GM12878 (cell line): ENCODE measurements around the gene NRSN2.

ENCODE experiments used
- CHD4 ChIP-seq: fragments of 200-600 bp; sonication (generic); IDR thresholded peaks from 2 replicates; pipeline ENCODE4 v1.6.1; 2016; ENCODE audit warnings: mild to moderate bottlenecking
- E2F8 ChIP-seq: fragments of 450-650 bp; IDR thresholded peaks from 2 replicates; pipeline ENCODE4 v1.6.1; 2018; ENCODE audit warnings: mild to moderate bottlenecking, low read depth, moderate library complexity; ENCODE audit not compliant: partially characterized antibody
- EP300 ChIP-seq, 2 experiments: fragments of 150-350 bp in 1 of 2; IDR thresholded peaks; 2 replicates each; pipeline ENCODE4 v1.6.1; 2011 to 2012; ENCODE audit warnings: low read depth in 2 of 2, low read length in 2 of 2, borderline replicate concordance in 1 of 2, improper control_type of control experiment in 1 of 2, inconsistent platforms in 1 of 2; ENCODE audit not compliant: control insufficient read depth in 1 of 2
- EZH2 ChIP-seq: IDR thresholded peaks from 2 replicates; pipeline ENCODE4 v1.6.1; 2012; ENCODE audit warnings: low read depth, mild to moderate bottlenecking, control low read depth, inconsistent platforms, low read length, borderline replicate concordance; ENCODE audit not compliant: control insufficient read depth
- GABPA ChIP-seq: IDR thresholded peaks from 2 replicates; pipeline ENCODE4 v1.6.1; 2014; ENCODE audit warnings: antibody characterized with exemption, low read depth, mild to moderate bottlenecking, inconsistent platforms
- PML ChIP-seq: IDR thresholded peaks from 2 replicates; pipeline ENCODE4 v1.6.1; 2012; ENCODE audit warnings: low read length, inconsistent platforms
- POLR2A ChIP-seq: IDR thresholded peaks from 2 replicates; pipeline ENCODE4 v1.6.1; 2011; ENCODE audit warnings: low read depth, mild to moderate bottlenecking, low read length
- POLR2AphosphoS5 ChIP-seq: IDR thresholded peaks from 2 replicates; pipeline ENCODE4 v1.6.1; 2011; ENCODE audit warnings: mild to moderate bottlenecking, low read length, inconsistent platforms
- TF ChIP-seq, protein P1 (sequence below), 3 experiments: IDR thresholded peaks in 2 of 3; conservative IDR thresholded peaks in 1 of 3; 2 replicates each; pipeline ENCODE4 v1.5.1; 2011; ENCODE audit warnings: low read depth in 3 of 3, low read length in 3 of 3, mild to moderate bottlenecking in 3 of 3, control low read depth in 2 of 3, moderate library complexity in 2 of 3, inconsistent platforms in 1 of 3, mixed read lengths in 1 of 3; ENCODE audit not compliant: control insufficient read depth in 2 of 3, insufficient read depth in 1 of 3; ENCODE audit errors: extremely low read depth in 1 of 3
- TF ChIP-seq, protein P2 (sequence below): IDR thresholded peaks from 2 replicates; pipeline ENCODE4 v1.6.1; 2011; ENCODE audit warnings: low read depth, low read length, improper control_type of control experiment, borderline replicate concordance

DNA sequence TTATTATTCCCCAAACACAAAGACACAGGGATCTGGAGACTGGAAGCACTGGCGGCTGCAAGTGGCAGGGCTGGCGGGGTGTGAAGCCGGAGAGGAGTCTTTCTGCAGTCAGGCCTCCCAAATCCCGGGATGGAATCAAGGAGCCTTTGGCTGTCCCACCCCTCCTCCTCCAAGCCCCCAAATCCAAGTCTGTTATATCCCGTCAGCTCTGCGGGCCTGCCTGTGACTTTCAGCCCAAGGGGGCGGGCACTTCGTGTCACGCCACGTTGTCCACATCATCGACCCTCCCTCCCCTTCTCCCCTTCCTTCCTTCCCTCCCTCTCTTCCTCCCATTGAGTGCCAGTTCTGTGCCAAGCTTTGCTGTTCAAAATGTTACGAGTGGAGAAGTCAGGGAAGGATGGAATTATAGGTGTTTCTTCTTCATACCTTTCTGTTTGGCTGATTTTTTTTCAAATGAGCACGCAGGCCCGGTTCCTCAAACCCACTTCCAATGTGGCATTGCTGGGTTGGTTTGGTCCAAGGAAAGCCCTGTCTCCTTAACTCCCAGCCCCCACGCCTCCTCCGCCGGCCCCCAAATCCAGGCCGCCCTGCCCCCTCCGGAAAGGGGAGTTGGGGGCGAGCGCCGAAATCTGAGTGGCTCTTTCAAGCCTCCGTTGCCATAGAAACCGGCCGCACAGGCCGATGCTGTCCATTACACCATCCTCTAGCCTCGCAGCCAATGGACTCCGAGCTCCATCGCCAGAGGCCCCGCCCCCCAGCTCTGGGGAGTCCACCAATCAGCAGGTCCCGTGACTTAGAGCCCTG is 36.9 kb upstream of the NRSN2 start:
- TF ChIP-seq PML = no peak
- no peak for TF ChIP-seq CHD4
- TF ChIP-seq, protein P1, sequence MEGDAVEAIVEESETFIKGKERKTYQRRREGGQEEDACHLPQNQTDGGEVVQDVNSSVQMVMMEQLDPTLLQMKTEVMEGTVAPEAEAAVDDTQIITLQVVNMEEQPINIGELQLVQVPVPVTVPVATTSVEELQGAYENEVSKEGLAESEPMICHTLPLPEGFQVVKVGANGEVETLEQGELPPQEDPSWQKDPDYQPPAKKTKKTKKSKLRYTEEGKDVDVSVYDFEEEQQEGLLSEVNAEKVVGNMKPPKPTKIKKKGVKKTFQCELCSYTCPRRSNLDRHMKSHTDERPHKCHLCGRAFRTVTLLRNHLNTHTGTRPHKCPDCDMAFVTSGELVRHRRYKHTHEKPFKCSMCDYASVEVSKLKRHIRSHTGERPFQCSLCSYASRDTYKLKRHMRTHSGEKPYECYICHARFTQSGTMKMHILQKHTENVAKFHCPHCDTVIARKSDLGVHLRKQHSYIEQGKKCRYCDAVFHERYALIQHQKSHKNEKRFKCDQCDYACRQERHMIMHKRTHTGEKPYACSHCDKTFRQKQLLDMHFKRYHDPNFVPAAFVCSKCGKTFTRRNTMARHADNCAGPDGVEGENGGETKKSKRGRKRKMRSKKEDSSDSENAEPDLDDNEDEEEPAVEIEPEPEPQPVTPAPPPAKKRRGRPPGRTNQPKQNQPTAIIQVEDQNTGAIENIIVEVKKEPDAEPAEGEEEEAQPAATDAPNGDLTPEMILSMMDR (IDR thresholded peaks at IDR 0.05 in 2 of 3, conservative IDR thresholded peaks at IDR 0.05 in 1 of 3; ENCODE audit: control insufficient read depth in 2 of 3, extremely low read depth in 1 of 3, insufficient read depth in 1 of 3, low read depth in 3 of 3, low read length in 3 of 3) = no peak
- TF ChIP-seq GABPA = no peak
- TF ChIP-seq POLR2A = no peak
- TF ChIP-seq EZH2 = no peak
- no peak for TF ChIP-seq EP300 (IDR thresholded peaks at IDR 0.05; ENCODE audit: borderline replicate concordance in 1 of 2, control insufficient read depth in 1 of 2, low read depth in 2 of 2, low read length in 2 of 2)
- TF ChIP-seq, protein P2, sequence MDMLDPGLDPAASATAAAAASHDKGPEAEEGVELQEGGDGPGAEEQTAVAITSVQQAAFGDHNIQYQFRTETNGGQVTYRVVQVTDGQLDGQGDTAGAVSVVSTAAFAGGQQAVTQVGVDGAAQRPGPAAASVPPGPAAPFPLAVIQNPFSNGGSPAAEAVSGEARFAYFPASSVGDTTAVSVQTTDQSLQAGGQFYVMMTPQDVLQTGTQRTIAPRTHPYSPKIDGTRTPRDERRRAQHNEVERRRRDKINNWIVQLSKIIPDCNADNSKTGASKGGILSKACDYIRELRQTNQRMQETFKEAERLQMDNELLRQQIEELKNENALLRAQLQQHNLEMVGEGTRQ = no peak
- no peak for TF ChIP-seq E2F8
- no peak for TF ChIP-seq POLR2AphosphoS5
